Cardiac septum (tissue), 1 donor: ENCODE data around the gene FAM200B. TPM values are rescaled to one million over a fixed set of nuclear protein-coding genes. Genes with fewer than 3 reads are reported as not detected.

ENCODE experiments used
- DNase-seq: peaks from one replicate; pipeline ENCODE4 v3.0.0-alpha.2; 2020; ENCODE audit warnings: low spot score
- intact Hi-C: fragments of 100-400 bp; cut with DNase I; formaldehyde crosslinking; loops from one replicate; pipeline ENCODE4 v1.14.0; 2022
- total RNA-seq: library from RNA; stranded (reverse); fragmentation: NEBNext Ultra II Directional; extraction: Animal tissue kit (Norgen Biotek cat#: 25700); gene quantifications from one replicate; pipeline ENCODE4 v1.2.1, GENCODE V29; 2021
- donor health status: DM: no; HTN: no; CAD: no.

The FAM200B gene
- total RNA-seq, 1 donor from 2014 or later, result 21.6 TPM

DNA sequence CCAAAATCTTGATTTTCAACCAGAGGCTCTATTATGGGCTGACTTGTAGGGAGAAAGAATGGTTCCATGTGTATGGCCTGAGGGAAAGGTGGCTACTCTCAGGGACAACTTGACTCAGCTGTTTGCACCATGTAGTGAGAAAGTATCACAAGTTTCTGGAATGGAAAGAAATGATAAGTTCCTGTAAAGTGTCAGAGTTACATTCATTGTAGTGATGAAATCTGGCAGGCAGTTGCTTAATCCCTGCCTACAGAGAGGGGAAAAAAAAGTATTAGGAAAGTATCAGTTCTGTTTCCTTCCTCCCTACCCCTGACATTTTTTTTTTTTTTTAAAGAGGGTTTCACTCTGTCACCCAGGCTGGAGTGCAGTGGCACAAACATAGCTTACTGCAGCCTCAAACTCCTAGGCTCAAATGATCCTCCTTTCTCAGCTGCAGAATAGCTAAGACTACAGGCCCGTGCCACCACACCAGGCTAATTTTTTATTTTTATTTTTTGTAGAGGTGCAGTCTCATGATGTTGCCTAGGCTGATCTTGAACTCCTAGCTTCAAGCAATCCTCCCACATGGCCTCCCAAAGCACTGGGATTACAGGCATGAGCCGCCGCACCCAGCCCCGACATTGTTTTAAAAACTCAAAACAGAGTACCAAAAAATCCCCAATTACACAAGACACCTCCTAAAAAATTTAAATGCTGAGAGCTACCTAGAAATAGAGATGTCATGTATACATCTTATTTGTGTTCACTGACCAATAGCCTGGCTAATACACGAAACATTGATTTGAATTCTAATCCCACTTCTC, 21.7 kb upstream of the FAM200B start:
- intact Hi-C loops, result loop anchor here (10.0 kb wide), 3 partner anchors 425 to 655 kb away; partner anchors contain the start of genes CPEB2 and TAPT1
- no peak for DNase-seq

DNA sequence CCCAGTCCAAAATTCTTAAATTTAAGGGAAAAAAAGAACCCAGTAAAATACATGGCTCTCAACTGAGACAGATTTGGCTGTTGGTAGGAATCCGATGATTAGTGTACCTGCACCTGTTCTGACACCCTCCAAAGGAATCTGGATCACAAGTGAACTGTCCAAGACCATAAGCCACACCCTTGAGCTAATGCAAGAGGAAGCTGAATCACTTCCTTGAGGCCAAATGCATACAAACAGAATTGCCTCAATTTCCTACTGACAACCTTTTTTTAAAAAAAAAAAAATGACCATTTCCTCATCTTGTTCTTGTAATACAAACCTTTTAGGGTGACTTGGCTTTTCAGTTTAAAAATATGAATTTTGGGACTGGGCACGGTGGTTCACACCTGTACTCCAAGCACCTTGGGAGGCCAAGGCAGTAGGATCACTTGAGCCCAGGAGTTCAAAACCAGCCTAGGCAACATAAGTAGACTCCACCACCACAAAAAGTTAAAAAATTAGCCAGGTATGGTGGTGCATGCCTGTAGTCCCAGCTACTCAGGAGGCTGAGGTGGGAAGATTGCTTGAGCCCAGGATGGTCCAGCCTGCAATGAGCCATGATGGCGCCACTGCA, 15.8 kb upstream of the FAM200B start:
- intact Hi-C loops, result no loop called here
- DNase-seq, result no peak

DNA sequence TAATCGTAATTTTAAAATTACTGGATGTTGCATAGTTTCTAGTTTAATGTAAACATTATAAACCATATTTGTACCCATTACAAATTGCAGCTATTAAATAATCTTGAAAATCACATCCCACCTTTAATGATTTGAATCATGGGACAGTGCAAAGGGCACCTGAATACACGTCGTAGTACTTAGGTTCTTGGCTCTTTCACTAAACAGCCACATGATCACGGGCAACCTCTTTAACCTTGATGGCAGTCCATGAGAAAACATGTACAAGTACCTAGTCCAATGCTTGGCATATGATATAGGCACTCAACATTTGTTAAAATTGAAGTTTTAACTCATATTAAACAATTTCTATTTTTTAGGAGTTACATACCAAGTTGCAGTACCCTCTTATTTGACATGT, 14.6 kb upstream of the FAM200B start:
- intact Hi-C loops, result no loop called here
- no peak for DNase-seq

DNA sequence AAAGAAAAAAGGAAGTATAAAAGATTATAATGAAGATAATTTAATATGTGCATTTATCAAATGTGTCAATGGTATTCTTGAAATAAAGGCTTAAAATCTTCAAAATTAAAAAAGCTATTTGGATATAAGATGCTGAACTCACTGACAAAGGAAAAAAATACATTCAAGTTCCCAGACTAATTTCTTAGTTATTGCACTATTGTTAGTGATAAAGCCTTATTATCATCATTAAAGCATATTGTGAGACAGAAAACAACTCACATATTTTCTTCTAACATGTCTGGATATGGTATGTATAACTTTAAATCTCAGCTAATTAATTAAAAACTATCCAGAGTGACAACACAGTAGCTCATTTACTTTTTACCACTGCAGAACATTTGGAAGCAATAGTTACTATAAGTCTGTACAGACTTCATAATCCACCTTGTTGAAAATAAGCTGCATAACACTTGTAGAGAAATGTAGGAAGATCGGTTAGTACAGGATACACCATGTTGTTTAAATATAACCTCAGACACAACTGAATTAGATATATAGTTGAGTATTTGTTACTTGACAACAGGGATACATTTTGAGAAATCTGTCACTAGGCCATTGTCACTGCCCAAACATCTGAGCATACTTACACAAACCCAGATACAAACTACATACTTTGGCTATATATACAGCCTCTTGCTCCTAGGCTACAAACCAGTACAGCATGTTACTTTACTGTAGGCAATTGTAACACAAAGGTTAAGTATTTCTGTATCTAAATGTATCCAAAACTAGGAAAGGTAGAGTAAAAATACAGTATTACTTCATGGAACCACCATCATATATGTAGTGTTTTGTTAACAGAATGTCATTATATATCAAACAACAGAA, 12.8 kb upstream of the FAM200B start:
- intact Hi-C loops, result no loop called here
- no peak for DNase-seq

DNA sequence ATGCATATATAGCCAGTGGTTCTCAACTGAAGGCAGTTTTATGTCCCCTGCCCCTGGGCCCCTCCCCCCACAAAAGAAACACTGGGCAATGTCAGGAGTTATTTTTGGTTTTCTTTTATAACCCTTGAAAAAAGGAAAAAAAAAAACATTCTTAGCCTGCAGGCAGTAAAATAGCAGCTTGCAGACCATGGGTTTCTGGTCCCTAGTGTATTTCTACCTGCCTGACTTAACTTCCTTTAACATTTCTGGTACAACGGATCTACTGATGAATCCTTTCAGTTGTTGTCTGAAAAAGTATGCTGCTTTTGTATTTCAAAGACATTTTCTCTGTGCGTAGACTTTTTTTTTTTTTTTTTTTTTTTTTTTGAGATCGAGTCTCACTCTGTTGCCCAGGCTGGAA, 11.1 kb upstream of the FAM200B start:
- intact Hi-C loops, result no loop called here

DNA sequence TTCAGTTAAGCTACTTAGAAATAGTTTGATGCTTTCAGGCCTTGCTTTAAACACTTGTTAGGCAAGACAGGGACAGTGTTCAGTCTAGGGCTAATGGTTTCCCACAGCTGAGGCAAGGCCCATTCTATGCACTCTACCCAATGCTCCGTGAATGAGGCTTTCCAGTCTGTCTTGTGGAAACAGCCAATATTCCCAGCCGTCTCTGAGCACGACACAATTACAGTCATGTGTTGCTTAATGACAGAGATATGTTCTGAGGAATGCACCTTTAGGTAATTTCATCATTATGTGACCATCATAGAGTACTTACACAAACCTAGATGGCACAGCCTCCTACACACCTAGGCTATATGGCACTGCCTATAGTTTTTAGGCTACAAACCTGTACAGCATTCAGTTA, 9.5 kb upstream of the FAM200B start:
- no peak for DNase-seq
- intact Hi-C loops, result no loop called here

More for the DNA sequence above, 11.1 kb upstream of the FAM200B start:
- DNase-seq, result no peak

DNA sequence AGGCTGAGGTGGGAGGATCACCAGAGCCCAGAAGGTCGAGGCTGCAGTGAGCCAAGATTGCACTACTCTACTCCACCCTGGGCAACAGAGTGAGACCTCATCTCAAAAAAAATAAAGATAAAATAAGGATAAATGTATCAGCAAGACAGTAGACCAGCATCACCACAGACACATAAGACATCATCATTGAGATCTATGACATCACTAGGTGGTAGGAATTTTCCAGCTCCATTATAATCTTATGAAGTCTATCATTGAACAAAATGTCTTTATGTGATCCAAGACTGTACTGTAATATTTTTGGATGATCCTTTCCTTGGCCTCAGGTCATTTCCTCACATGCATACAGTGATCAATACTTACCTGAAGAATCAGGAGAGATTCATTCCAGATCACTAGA, 8.3 kb upstream of the FAM200B start:
- DNase-seq, result no peak
- intact Hi-C loops, result no loop called here

DNA sequence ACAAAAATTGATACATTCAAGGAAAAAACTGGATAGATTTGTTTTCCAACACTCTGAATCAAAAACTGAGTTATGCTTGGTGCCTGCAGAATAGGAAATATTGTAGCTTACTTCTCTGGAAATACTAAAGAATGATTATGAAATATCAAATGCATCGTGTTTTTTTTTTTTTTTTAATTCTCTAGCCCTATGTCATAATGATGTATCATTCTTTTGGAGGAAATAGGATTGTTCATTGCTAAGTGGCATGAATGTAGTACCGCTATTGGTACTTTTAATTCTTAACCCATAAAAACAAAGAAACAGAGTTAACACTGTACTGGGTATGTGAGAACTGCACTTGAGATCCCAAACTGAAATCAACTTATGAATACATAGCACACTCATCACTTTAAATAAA, 7.6 kb upstream of the FAM200B start:
- intact Hi-C loops, result no loop called here
- no peak for DNase-seq

DNA sequence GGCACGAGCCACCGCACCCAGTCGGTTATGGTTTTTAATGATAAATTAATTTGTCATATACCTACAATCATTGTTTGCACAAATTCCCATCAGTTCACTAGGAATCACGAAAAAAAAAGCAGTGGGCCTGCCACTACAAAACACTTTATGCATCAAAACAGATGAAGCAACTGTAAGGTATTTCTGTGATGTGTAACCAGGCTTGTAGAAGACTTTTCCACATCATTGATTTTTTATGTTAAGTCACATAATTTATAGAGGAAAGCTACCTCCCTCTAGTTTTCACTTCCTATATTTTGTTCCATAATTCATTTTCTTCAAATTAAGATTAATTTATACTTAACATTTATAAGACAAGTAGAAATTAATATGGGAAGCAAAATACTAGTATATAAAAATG, 6.7 kb upstream of the FAM200B start:
- intact Hi-C loops, result no loop called here

DNA sequence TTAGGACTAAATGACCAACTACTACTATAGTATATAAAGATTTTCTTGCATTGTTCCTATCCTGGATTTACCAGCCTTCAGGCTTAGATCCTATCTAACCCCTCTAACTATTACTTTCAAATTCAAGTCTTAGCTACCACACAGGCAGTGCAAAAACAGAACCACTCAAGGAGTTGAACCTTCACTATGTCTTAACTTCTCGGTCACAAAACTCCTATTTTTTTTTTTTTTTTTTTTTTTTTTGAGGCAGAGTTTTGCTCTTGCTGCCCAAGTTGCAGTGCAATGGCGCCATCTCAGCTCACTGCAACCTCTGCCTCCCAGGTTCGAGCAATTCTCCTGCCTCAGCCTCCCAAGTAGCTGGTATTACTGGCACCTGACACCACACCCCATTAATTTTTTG, 6.3 kb upstream of the FAM200B start:
- intact Hi-C loops, result no loop called here
- no peak for DNase-seq

More for the DNA sequence above, 6.7 kb upstream of the FAM200B start:
- DNase-seq, result no peak

DNA sequence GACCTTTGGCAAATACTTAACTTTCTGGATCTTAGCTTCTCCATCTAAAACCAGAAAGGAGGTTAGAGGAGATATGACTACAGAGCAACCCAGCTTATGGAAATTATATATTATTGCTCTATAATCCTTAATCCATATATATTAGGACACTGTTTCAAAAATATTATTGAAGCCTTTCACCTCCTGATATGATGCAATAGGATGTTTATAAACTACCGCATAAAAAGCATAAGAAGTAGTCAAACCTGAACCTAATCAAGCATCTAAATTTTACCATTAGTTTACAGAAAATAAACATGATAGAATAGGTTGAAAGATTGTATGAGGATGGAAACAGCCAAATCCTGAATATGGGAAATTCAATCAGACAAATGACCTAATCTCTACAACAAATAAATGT, 5.6 kb upstream of the FAM200B start:
- intact Hi-C loops, result no loop called here
- no peak for DNase-seq

DNA sequence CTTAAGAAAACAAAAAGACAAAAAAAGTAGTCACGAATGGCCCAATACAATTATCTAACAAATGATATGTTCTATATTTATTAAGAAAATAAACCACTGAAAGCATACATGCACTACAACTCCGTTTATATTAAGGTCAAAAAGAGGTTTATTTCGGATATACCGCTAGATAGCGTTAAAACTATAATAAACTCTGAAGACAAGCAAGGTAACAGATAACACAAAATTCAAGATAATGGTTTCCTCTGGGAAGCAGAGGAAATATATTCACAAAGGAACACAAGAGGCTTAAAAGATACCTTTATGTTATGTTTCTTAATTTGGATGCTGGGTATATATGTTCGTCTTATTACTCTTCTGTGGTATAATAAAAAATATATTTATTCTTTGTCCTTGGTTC, 4.7 kb upstream of the FAM200B start:
- intact Hi-C loops, result no loop called here
- DNase-seq, result no peak

DNA sequence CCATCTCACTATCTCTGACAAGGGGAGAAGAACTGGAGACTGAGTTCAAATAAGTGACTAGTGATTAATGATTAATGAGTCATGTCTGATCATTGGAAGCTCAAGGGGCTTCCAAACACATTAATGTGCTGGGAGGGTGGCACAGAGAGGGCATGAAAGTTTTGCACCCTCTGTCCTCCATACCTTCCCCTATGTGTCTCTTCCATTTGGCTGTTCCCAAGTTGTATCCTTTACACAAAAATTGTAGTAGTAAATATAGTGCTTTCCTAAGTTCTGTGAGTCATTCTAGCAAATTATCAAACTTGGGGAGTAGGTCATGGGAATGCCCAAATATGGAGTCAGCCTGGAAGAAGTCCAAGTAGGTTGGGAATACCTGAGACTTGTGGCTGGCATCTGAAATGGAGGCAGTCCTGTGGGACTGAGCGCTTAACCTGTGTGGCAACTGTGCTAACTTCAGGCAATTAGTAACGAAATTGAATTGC, 4.1 kb upstream of the FAM200B start:
- no peak for DNase-seq
- intact Hi-C loops, result no loop called here

DNA sequence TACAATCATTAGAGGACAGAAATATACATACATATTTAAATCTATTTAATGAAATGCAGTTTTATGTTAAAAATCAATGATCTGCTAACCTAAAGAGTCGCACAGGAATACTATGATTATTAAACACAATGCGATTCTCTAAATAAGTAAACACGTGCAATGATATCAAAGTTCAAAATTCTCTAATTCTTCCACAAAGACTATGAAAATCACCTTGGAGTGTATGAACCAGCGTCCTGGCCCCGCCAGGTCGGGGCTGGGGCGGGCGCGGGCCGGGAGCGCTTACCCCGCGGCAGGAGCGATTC, 608 bp upstream of the FAM200B start:
- no peak for DNase-seq
- intact Hi-C loops, result loop anchor here (1.0 kb wide), 1 partner anchor 26 kb away; the partner anchor contains the start of gene FBXL5

DNA sequence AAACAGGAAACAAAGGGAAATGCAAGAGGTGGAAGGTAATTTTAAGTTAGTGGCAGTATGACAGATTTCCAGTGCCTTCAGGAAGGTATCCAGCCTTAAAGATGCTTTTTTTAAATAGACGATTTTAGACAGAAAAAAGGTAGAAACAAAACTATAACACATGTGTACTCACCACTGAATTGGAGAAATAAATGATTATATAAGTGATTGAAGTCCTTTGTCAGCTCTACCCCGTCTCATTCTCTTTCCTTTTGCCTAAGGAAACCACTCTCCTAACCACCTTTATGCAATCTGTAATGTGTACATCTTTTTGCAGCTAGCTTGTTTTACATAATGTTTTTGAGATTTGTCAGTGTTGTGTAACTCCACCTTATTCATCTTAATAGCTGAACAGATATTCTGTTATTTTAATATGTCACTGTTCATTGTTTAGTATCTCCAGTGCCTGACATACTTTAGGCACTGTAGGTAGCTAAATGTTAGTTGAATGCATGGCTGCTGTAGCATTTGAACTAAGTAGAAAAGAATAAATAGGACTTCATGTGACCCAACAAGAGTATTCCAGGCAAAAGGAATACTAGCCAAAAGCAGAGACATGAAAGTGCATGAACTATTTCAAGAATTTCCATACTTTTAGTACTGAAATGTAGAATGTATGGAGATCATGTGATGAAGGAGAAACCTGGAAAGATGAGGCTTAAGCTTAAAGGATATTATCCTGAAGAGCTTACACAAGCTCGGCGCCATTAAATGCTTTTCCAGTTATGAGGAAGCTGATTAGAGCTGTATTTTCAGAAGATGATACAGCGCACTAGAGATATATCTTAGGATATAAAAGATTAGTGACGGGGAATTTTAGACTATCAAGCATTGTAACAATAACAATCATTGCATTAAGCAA, 865 bp downstream of the FAM200B start:
- DNase-seq, result no peak
- intact Hi-C loops, result no loop called here

DNA sequence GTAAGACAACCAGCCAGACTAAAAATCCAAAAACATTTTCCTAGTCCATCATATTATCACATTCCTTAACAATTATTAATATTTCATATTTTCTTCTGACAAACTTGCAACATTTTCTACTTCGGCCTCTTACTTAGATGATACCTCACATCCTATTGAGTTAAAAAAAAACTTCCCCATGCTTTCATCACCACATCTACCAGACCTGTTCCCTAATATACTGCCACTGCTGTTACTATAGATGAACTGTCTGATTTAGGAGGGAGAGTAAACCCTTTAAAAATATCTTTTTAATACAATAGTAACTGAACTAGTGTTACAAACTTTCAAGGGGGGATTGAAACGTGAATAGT, 1.5 kb downstream of the FAM200B start:
- intact Hi-C loops, result no loop called here
- no peak for DNase-seq

DNA sequence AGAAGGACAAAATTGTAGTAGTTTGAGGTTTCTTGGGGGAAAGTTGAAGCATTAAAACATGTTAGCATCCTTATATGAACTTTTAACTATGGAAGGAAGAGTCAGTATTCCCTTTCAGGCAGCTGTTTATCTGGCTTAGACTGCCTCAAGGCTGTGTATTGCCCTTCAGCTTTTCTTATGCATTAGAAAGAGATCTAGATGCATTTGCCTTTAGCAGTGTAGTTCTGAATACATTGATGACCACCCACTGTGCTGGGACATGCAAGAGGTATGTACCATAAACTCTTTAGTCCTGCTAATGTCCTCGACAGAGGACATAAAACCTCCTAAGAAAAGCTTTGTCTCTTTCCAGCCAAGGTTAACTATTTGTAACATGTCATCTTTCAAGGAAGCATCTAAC, 2.9 kb downstream of the FAM200B start:
- intact Hi-C loops, result no loop called here
- DNase-seq, result no peak

DNA sequence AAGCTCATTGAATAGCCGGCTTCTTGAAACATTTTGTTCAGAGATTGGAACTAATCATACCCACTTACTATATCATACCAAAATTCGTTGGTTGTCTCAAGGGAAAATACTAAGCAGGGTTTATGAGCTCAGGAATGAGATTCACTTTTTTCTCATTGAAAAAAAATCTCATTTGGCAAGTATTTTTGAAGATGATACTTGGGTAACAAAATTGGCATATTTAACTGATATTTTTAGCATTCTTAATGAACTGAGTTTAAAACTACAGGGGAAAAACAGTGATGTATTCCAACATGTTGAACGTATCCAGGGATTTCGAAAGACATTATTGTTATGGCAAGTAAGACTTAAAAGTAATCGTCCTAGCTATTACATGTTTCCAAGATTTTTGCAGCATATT, 6.4 kb downstream of the FAM200B start:
- intact Hi-C loops, result no loop called here
- DNase-seq, result no peak

DNA sequence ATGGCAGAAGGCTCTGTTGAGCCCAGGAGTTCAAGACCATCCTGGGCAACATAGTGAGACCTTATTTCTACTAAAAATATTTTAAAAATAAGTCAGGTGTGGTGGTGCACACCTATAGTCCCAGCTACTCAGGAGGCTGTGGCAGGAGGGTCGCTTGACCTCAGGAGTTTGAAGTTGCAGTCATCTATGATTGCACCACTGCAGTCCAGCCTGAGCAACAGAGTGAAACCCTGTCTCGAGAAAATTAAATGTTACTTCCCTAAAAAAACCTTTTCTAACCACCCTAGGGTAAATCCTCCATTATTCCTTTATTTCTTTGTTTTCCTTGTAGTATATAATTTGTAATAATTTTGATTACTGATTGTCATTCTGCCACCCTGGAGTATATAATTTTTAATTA, 7.9 kb downstream of the FAM200B start:
- intact Hi-C loops, result no loop called here

More for the DNA sequence above, 7.9 kb downstream of the FAM200B start:
- DNase-seq, result no peak
